Epithelial cell of esophagus (primary cell): ENCODE measurements around the gene GATA3.

ENCODE experiments used
- DNase-seq: peaks from one replicate; pipeline ENCODE4 v3.0.0; 2010; ENCODE audit warnings: low read depth
- H3K4me3 ChIP-seq: 2 replicates; pipeline ENCODE4 v1.5.1; 2011; ENCODE audit warnings: mild to moderate bottlenecking, low read length, control low read depth
- CTCF ChIP-seq: IDR thresholded peaks from 2 replicates; pipeline ENCODE4 v1.5.1; 2011; ENCODE audit warnings: low read depth, mild to moderate bottlenecking, low read length, control low read depth, inconsistent platforms; ENCODE audit not compliant: insufficient read depth; ENCODE audit errors: missing control alignments

The GATA3 gene

GRCh38 chr10:8052341-8052955 is 2.0 kb upstream of the GATA3 start:
- TF ChIP-seq CTCF = no peak
- DNase-seq = no peak
- no peak overlapping the region for H3K4me3 ChIP-seq

GRCh38 chr10:8052956-8053445 is 1.5 kb upstream of the GATA3 start:
- H3K4me3 ChIP-seq = peak overlapping the region; percentile 3
- no peak for DNase-seq
- no peak for TF ChIP-seq CTCF

- peak overlapping the region; percentile 68 for H3K4me3 ChIP-seq
- DNase-seq = peak; percentile 91
- TF ChIP-seq CTCF = peak; percentile 80
These were observed 843 bp upstream of the GATA3 start for GRCh38 chr10:8053446-8054243.

GRCh38 chr10:8054244-8054493 is 319 bp upstream of the GATA3 start:
- peak overlapping the region; percentile 68 for H3K4me3 ChIP-seq
- DNase-seq = no peak
- TF ChIP-seq CTCF = no peak

- no peak for DNase-seq
- no peak for TF ChIP-seq CTCF
- H3K4me3 ChIP-seq = peak overlapping the region; percentile 68
These were observed 1.2 kb downstream of the GATA3 start for GRCh38 chr10:8055420-8056349.

GRCh38 chr10:8056378-8056777 is 1.9 kb downstream of the GATA3 start:
- TF ChIP-seq CTCF = no peak
- no peak overlapping the region for H3K4me3 ChIP-seq
- DNase-seq = no peak
